Measurements from ENCODE around the gene SERTAD1. TPM values are rescaled to one million over a fixed set of nuclear protein-coding genes. Genes with fewer than 3 reads are reported as not detected.
A peak's percentile ranks its signal among the peaks of the same experiment; 100 is the strongest.
"Not testable (repeated sequence)": the region's sequence is repeated elsewhere in the genome, so short reads cannot be mapped to it uniquely, and the experiment has no call there.

Gene SERTAD1
- total RNA-seq, 1 donor from 2014 or later: 39.7 TPM

DNA sequence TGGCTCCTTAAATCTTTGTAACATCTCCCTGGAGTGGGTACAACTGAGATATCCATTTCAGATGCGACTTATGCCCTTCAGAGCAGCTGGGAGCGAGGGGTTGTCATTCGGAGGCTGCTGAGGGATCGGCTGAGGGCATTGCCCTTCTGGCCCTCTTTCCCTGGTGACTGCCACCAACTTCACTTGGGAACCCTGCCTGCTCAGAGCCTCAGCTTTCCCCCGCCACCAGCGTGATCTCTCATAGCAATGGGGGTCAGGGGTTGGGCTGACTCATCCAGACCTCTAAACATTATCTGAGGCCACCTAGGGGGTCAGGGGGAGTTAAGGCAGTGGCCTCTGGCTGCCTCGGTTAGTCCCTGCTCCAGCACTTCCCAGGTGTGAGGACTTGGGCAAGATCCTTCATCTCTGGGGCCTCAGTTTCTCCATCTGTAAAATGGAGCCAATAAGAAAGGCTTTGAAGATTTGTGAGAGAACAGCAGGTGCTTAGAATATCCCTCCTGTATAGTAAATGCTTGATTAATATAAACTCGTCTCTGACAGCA is 13.8 kb downstream of the SERTAD1 start:
- peaks cover 0 to 11% of the 10 kb centered on the region in 2 donors for H3K4me1 ChIP-seq
- H3K9me3 ChIP-seq: no peaks in the 10 kb centered on the region
- intact Hi-C loops (cut with DNase I): no loop called here
- no peaks in the 10 kb centered on the region for H3K36me3 ChIP-seq
- no peak overlapping the region for H3K4me3 ChIP-seq
- TF ChIP-seq, protein P1, sequence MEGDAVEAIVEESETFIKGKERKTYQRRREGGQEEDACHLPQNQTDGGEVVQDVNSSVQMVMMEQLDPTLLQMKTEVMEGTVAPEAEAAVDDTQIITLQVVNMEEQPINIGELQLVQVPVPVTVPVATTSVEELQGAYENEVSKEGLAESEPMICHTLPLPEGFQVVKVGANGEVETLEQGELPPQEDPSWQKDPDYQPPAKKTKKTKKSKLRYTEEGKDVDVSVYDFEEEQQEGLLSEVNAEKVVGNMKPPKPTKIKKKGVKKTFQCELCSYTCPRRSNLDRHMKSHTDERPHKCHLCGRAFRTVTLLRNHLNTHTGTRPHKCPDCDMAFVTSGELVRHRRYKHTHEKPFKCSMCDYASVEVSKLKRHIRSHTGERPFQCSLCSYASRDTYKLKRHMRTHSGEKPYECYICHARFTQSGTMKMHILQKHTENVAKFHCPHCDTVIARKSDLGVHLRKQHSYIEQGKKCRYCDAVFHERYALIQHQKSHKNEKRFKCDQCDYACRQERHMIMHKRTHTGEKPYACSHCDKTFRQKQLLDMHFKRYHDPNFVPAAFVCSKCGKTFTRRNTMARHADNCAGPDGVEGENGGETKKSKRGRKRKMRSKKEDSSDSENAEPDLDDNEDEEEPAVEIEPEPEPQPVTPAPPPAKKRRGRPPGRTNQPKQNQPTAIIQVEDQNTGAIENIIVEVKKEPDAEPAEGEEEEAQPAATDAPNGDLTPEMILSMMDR (IDR thresholded peaks at IDR 0.05): no peak
- no peaks in the 10 kb centered on the region for H3K27me3 ChIP-seq
- H3K27ac ChIP-seq: peak overlapping the region; percentile 40 to 50
- DNase-seq (ENCODE audit: low spot score in 2 of 2): no peak

DNA sequence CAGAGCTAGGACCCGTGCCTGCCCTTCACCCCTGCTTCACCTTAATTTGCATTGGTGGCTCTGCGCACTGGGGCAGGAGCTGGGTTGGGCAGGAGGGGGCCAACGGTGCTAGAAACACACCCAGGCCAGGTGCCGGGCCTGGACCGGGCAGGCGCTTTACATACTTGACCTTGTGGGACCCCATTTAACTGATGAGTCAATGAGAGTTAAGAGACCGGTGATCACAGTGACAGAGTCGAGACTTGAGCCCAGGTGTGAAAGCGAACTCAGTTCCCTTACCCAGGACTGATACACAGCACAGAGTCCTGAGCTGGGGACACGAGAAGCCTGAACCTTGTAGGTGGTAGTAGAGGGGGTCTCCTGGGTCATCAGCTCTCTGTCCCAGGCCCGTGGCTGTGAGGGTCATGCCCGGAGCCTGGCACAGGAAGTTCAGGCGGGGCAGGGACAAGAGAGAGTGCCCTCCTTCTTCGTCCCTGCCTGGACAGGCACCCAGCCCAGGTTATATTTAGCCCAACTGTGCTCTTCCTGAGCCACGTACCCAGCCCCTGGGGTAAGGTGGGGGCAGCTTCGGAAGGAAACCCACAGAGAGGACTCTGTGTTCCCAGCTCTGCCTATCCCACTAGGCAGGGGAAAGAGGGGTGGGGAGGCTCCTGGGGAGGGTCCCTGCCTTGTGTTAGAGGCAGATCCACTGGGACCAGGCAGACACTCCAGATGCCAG is 14.5 kb downstream of the SERTAD1 start:
- DNase-seq (ENCODE audit: low spot score in 2 of 2): no peak
- Histone ChIP-seq H3K27ac (peak overlapping the region; percentile 40 to 50), H3K4me3 (no peak overlapping the region), H3K4me1 (peaks cover 0 to 11% of the 10 kb centered on the region in 2 donors), H3K9me3 (no peaks in the 10 kb centered on the region), H3K27me3 (no peaks in the 10 kb centered on the region), H3K36me3 (no peaks in the 10 kb centered on the region)
- intact Hi-C loops (cut with DNase I): no loop called here
- TF ChIP-seq, protein P1 (IDR thresholded peaks at IDR 0.05): no peak

DNA sequence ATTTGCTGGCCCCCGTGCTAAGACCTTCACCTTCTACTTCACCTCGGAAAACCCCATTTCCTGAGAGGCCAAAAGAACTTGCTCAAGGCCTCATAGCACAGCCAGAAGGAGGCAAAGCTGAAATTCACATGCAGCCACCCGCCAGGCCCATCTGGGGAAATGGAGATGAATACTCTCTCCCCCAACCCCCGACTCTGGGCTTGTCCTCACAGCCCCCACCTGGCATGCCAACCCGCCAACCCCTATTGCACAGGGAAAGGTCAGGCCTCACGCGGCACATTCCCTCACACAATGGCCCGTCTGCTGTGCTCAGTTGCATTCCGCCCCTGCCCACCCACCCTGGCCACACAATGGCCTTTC is 15.8 kb downstream of the SERTAD1 start:
- H3K4me1 ChIP-seq: peaks cover 0 to 11% of the 10 kb centered on the region in 2 donors
- TF ChIP-seq, protein P1 (IDR thresholded peaks at IDR 0.05): no peak
- H3K27me3 ChIP-seq: no peaks in the 10 kb centered on the region
- no peaks in the 10 kb centered on the region for H3K9me3 ChIP-seq
- DNase-seq (ENCODE audit: low spot score in 2 of 2): no peak
- no peak overlapping the region for H3K27ac ChIP-seq
- intact Hi-C loops (cut with DNase I): no loop called here
- H3K4me3 ChIP-seq: no peak overlapping the region
- no peaks in the 10 kb centered on the region for H3K36me3 ChIP-seq

DNA sequence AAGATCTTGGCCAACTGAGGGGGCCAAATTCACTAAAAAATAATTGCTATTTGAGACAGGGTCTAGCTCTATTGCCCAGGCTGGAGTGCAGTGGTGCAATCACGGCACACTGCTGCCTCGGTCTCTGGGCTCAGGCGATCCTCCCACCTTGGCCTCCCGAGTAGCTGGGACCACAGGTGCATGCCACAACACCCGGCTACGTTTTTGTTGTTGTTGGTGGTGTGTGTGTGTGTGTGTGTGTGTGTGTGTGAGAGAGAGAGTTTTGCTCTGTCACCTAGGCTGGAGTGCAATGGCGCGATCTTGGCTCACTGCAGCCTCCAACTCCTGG is 17.2 kb downstream of the SERTAD1 start:
- H3K27ac ChIP-seq; intact Hi-C loops (cut with DNase I); H3K36me3 ChIP-seq; H3K9me3 ChIP-seq; DNase-seq (ENCODE audit: low spot score in 2 of 2); H3K27me3 ChIP-seq; H3K4me3 ChIP-seq: not testable (repeated sequence)
- peaks cover 0 to 11% of the 10 kb centered on the region in 2 donors for H3K4me1 ChIP-seq

DNA sequence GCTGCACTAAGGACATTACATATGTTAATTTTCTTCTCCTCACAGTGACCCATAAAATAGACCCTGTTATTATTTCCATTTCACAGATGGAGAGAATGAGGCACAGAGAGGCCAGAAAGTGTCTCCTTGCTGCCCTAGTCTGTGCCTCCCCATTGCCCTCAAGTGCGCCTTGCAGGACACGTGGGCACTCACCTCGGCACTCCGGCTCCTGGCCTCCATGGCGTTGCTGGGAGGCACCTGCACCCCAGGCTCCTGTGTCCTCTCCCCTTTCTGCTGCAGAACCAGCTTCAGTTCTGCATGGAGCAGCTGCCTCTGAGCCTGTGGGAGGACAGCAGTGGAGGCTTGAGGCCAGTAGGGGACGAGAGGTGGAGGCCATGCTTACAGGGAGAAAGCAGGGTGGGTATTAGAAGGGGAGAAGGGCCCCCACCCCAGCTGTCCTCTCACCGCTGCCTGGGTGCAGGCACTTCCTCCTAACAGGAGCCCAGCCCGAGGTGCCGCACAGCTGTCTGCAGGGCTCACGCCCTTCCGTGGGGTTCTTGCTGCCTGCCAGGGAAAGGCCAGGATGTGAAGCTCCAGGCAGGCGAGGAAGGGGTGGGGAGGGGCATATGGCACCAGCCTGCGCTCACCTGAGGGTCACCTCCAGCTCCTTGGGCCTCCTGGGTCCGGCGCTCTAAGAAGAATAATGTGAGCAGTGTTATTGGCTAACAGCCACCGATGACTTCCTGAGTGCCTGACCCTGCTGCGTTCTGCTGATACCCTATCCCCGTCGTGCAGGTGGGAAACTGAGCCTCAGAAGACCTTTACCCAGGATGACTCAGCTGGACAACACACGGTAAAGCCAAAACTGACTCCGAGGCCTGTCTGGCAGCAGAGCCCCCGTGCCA is 17.8 kb downstream of the SERTAD1 start:
- Histone ChIP-seq H3K4me1 (peaks cover 4 to 11% of the 10 kb centered on the region in 2 donors), H3K9me3 (no peaks in the 10 kb centered on the region), H3K36me3 (no peaks in the 10 kb centered on the region), H3K4me3 (no peak overlapping the region), H3K27me3 (no peaks in the 10 kb centered on the region), H3K27ac (no peak overlapping the region)
- intact Hi-C loops (cut with DNase I): no loop called here
- TF ChIP-seq, protein P1 (IDR thresholded peaks at IDR 0.05): no peak
- DNase-seq (ENCODE audit: low spot score in 2 of 2): no peak
